SIG-M5 treated with dmso at 0.1 percent for 504 hours (cell line): ENCODE measurements around the gene TUBB2B.
"Not testable (repeated sequence)": the region's sequence is repeated elsewhere in the genome, so short reads cannot be mapped to it uniquely, and the experiment has no call there.

Experiments
- DNase-seq: peaks from one replicate; lab custom pipeline; 2025; ENCODE audit not compliant: unreplicated experiment; lab: John Stamatoyannopoulos, UW

The TUBB2B gene

DNA sequence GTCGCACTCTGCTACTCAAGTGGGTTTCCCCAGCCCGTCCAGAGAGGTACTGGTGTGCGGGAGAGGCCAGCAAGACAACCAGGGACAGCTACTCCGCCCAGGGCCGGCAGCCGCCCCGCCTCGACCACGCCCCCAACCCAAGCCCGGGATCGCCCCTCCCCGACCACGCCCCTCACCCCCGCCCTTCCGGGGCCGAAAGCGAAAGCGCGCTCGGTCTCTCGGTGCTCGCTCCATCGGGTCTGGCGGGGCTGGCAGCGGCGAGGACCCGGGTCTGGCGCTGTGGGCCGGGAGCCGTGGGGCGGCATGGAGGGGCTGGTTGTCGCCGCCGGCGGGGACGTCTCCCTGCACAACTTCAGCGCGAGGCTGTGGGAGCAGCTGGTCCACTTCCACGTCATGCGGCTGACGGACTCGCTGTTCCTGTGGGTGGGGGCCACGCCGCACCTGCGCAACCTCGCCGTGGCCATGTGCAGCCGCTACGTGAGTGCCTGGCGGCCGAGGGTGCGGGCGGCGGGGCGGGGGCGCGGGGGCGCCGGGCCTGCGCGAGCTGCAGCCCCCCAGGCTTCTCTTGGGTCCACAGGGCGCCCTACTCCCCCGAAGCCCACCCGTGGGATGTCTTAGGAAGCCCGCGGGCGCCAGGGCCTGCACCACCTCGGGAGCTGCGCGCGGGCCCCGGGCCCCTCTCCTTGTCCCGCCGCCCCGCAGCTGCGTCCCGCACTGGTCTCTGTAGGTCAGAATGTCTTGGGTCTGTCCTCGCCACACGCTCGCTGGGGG, 31.5 kb upstream of the TUBB2B start, which contains the start of gene PSMG4:
PSMG4 (plus strand) TSS at position 228 of the 771 bp plus-strand sequence; CDS start at position 304, 76 bp downstream.
- DNase-seq, result peak; percentile 71

DNA sequence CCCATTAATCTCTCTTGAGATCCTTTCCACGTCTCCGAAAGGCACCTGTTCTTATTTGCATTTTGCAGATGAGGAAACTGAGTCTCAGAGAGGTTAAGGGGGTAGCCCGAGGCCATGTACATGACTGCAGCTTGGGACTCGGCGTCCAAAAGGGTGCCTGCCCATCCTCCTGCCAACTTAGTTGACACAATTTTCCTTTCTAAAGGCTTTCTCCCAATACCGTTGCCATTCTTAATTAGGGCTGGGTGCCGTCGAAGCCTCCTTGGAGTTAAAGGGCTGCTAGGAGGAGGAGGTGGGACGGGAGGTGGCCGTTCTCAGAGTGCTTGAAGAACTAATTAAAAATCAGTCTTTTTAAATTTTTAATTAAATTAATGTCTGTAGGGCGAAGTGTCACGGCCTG, 30.7 kb upstream of the TUBB2B start:
- no peak for DNase-seq

DNA sequence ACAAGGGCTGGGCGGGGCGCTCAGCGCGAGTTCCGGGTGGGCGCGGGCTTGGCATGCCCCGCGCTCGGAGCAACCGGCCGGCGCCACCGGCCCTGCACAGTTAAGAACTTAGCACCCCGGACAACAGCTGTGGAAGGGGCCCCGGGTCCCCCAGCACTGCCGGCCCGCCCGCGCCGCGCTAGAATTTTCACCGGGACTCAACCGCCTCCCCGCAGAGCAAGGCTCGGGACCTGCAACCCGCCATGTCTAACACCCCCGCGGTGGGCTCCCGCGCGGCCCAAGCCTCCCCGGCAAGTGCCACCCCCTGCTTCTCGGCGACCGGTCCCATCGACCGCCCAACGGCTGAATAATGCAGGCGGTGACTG, 26.1 kb upstream of the TUBB2B start:
- DNase-seq, result no peak

DNA sequence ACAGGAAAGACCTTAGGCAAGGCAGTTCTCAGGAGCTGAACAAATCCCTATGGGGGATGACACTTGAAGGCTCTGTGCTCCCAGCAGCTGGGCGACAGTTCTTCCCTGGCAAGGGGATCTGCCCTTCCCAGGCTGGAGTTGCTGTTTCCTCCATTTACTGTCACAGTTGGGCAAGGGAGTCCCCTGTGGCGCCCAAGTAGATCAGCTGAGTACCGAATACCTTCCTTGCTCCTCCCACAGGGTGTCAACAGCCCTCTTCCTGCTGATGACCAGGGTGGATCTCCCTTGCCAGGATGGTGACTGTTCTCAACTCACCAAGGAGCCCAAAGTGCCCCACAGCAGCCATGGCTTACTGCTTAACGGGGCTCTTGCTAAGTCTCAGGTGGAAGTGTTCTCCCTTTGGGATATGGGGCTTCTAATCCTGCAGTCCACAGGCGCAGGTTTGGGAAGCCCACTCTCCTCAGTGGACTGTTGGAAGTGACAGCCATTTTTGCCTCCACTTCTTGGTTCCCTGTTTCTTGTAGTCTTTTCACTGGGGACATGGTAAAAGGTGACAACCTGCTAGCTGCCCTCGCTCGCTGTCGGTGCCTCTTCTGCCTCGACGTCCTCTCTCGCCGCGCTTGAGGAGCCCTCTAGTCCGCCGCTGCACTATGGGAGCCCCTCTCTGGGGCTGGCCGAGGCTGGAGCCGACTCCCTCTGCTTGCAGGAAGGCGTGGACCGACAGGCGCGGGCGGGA, 25.6 kb upstream of the TUBB2B start:
- no peak for DNase-seq

DNA sequence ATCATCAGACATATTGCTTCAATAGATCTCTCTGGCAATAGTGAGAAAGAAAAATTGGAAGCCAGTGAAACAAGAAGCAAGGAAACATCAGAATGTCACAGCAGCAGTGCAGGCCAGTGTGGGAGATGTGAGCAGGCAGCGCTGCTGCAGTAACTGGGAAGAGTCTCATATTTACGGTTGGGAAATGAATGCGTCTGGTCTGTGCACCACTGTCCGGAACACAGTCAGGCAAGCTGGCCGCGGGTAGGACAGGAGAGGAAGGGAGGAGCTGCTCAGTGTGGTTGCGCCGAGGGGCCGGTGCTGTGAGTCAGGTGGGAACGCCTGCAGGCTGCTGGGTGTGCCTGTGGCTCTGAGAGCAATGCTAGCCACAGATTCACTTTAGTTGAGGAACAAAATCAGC, 24.9 kb upstream of the TUBB2B start:
- DNase-seq, result no peak

DNA sequence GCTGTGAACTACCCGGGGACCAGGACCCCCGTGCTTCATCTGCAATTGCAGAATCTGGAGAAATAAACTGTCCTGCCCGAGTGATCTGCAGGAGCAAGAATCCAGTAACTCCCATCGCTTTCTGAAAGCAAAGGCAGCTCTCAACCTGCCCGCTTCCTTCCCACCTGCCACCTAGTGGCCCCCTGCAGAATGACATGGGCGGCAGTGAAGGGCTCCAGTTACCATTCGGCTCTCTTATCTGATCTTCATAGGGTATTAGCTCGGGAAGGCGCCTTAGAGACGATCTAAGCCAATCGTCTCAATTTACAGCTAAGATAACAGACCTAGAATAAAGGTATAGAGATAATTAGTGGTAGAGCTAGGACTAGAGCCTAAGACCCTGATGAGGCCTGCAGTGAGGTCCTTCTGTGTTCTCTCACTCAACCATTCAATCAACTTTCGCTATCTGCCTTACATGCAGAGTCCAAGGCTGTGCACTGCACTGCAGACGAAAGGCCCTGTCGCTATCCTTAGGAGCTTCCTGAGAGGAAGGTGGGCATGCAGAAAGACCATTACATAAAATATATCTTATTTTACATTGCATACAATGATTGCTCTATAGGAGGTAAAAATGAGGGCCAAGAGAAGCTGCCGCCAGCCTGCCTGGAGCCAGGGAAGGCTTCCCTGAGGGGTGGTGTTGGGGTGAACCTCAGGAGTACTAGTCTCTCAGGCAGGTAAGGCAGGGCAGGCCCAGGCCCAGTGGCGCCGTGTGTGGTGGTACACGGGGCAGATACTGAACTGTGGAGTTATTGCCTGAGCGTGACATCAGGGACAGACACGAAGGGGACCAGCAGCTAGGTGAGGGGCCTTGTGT, 24.2 kb upstream of the TUBB2B start:
- peak; percentile 73 for DNase-seq

DNA sequence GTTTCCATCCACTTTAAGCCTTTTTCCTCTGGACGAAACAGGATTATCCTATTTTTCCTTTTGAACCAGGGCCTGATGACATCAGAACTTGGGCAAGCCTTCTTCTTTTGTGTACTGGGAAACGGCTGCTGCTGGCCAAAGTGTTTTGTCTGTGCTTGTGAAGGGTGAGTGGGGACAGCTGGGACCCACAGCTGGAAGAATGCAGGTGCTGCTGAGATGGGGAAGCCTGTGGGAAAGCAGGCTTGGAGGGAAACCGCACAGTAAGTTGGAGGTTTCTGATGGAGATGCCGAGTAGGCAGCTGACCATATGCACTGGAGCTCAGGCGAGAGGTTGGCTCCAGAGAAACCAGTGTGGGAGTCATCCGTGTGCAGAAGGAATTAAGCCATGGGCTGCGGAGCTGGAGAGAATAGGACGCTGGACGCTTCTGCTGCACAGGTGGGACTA, 22.8 kb upstream of the TUBB2B start:
- DNase-seq, result no peak

DNA sequence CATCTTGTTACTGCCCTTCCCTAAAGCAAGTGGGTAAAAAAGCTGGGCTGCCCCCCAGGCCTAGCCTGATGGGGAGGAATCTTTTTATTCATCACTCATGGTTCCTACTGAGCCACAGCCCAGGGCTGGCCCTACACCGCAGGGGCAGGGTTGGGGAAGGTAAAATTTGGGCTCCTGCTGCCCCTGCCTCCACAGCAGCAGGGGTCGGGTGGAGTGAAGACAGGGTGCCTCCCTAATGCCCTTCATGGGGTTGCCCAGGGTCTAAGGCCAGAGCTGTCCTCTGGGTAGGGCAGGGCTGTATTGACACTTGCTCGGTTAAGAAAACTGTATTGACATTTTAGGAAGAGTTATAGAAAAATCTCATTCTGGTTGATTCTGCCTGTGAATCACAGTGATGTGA, 22.4 kb upstream of the TUBB2B start:
- no peak for DNase-seq

DNA sequence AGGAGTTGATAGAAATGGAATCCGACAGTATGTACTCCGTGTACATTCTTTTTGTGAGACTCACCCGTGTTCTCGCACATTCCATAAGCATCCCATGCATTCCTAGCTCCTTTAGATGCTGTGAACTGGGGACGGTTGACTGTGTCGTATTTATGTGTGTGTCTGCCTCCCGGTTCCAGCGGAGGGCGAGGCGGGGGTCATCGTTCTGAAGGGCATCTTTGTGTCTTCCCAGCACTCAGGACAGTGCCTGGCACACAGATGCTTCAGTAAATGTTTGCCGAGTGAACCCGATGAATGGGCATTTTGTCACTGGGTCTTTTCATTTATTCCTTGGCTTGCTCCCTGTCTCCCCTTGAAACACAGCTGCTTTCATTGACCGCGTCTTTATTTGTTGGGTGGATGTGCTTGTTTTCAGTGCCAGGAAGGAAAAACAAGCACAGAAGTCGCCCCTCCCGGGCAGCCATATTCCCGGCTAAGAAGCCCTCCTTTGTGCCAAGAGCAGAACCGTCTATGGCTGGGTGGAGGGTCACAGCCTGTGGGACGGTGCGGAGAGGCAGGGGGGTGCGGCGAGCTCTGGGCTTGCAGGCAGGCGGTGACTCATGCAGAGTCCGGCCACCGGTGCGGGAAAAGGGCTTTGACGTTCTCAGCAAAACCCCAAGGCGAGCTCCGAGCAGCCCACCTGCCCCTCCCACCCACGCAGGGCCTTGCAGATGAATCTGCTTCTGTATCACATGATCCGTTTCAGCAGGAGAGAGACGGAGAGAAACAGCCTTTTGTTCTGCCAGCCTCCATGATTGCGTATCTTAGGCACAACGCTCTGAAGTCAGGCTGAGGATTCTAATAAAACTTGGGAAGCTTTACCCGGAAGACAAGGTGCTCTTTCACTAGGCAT, 20.0 kb upstream of the TUBB2B start:
- no peak for DNase-seq

DNA sequence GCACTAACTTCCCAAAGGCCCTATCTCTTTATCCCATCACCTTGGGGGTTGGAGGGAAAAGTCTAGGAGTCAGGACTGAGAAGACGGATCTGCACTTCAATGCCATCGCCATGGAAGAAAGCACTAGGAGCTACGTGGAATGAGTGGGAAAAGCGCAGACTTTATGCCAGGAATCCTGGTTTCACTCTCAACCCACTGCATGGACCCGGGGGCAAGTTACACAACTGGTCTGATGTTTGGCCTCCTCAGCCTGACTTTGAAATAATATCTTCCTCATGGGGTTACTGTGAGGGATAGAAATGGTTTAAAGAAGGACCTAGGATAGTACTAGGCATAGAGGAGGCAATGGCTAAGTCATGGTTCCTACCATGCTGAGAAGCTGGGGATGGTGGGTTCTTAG, 17.8 kb upstream of the TUBB2B start:
- no peak for DNase-seq

DNA sequence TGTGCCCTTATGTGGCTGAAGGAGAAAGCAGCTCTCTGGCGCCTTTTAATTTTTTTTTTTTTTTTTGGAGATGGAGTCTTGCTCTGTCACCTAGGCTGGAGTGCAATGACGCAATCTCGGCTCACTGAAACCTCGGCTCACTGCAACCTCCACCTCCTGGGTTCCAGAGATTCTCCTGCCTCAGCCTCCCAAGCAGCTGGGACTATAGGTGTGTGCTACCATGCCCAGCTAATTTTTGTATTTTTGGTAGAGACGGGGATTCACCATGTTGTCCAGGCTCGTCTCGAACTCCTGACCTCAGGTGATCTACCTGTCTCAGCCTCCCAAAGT, 17.3 kb upstream of the TUBB2B start:
- DNase-seq, result not testable (repeated sequence)

DNA sequence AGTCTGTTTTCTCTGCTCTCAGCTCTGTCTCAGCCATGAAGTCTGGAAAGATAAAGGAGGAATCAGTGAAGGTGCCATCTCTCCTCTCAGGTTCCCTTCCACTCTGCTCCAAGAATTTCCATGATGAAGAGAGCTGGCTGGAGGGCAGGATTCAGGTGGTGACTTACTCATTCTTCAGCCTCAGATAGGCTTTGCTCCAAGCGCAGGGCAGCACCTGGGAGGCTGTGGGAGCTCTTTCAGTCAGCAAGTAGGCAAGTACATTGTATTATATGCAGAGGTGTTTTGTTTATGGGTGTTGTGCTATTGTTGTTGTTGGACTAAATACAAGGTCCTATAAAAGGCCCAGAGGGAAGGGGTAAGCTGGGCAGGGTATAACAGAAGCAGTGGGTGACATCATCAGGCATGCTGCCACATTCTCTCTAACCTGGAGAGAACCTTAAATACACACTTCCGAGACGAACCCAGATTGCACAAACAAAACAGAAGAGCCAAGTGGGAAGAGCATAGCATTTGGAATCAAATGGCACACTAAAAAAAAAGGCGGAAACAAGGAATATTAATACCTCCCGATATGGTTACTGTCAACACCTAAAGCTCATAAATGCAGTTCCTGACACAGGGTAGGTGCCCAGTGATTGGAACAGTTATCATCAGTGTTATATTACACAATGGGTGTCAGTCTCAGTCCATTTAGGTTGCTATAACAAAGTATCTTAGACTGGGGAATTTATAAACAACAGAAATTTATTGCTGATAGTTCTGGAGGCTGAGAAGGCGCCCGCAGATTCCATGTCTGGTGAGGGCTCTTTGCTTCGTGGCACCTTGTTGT, 16.8 kb upstream of the TUBB2B start:
- no peak for DNase-seq

DNA sequence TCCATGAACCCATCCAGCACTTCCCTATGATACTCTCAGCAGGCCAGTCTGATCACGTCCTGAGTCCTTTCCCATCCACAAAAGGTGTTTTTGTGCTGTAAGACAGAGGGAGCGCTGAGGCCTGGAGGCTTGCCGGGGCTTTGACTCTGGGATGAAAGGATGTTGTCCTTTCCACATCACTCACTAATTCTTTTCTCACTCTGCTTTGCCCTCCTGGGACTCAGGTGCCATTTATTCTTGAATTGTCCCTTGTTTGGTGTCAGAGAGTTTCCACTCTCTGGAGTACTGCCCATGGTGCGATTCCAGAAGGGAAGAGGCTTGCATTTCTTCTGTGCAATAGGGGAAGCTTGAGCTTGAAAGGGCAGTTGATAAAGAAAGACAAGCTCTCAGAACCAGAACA, 15.3 kb upstream of the TUBB2B start:
- DNase-seq, result no peak

DNA sequence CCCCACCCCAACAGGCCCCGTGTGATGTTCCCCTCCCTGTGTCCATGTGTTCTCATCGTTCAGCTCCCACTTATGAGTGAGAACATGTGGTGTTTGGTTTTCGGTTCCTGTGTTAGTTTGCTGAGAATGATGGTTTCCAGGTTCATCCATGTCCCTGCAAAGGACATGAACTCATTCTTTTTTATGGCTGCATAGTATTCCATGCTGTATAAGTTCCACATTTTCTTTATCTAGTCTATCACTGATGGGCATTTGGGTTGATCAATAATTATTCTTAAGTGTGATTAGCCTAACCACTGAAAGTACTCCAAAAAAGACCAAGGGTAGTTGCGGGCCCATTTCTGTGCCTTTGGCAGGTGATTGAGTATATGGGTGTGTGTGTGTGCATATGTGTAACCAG, 14.3 kb upstream of the TUBB2B start:
- not testable (repeated sequence) for DNase-seq

DNA sequence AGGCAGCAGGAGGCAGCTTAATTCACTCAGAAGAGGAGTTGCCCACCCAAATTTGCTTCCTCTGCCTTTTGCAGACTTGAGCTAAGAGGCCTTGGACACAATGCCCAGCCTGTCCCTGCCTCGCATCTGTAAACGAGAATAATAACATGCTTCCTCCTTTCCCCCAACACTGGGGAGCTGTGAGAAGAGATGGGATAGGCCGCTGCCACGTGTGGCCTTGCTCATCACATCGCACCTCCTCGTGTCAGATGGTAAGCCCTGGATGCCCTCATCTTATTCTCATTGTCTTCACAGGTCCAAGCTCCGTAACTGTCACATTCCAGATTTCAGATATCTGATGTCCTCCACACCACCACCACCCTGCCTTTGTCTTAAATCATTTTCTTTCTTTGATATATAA, 13.1 kb upstream of the TUBB2B start:
- no peak for DNase-seq

DNA sequence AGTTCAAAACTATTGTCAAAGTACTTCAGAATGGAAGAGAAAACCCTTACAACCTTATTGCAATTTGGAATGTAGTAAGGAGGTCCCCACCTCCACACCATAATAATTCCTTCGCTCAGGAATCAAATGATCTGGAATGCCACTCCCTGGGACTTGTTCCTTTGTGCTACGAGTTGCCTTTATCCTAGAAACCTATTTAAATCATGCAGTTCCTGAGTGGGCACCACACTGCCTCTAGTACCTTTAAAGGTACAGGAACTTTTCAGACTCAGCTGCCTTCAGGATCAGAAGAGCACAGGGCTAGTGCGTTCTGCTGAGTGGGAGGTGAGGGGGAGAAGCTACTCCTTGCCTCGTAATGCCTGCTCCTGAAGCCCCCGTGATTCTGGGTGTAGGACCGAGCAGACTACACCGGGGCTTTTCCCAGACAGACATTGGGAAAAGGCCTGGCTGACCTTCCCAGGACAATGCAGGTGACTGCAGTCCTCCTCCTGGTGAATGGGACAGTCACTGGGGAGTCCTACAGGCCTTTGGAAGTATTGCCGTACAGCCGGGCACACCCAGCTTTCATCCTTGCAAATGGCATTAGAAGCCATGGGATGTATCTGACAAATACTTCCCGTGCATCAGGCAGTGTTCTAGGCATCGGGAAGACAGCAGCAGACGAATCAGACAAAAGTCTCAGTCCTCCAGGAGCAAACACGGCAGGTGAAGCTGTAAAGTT, 11.8 kb upstream of the TUBB2B start:
- no peak for DNase-seq

DNA sequence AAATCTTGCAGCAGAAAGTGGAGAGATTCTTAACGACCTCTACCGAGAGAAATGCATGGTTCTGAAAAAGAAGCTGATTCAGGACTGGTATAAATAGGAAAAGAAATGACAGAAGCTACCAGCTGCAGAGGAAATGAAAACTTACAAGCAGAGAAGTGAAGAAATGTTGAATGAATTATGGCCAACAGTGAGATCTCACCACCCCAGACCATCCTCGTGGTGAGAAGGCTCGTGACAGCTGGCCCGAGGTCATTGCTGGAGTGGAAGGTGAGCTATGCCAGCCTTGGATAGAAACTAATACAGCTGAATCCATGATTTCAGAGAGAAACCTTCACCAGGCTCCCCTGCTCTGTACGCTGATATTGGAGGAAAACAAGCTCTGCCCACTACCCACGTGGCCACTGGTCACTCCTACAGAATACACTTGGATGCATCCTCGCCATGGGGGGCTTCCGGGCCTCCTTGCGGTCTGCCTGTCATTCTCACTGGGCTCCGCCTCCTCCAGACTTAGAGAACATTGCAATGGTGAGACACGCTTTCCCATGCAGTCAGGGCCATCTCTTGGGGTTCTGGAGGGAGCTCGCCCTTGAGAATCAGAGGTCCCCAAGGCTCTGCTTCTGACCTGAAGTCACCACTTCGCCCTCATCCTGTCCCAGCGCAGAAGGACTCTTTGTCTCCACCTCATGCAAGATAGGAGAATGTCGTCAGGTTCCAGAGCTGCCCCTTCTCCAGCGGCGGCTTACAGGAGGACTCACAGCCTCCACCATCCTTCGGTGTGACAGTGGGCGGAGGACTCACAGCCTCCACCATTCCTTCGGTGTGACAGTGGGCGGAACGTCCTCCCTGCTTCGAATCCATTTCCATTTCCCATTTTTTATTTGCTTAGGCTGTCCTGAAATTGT, 10.6 kb upstream of the TUBB2B start:
- DNase-seq, result no peak

DNA sequence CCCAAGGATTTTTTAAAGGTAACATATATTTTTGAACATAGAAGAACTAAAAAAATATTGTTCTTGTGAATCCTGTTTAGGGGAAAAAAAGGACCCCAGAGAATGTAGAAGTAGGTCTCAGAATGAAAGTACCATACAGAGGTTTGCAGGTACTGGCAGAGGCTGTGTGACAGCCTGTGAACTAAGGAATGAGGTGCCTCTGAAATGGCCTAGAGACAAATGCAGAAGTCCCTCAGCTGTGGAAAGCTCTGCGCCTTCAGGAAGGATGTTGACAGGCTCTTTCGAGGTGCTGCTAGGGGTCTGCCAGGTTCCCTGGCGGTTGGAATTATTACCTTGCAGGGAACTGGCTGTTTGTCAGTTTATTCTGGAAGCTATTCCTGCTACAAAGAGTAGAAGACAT, 8.6 kb upstream of the TUBB2B start:
- no peak for DNase-seq
